Natural killer cell (primary cell): Measurements from ENCODE around the gene SCYL2. TPM values are rescaled to one million over a fixed set of nuclear protein-coding genes. Genes with fewer than 3 reads are reported as not detected.

Source experiments
- ATAC-seq, 3 donors: fragments of 150-1000 bp in 2 of 3; fragments of 200-7000 bp in 1 of 3; cut with Tn5 transposase; 1 replicate in 1 of 3; 2 replicates in 2 of 3; pipeline ENCODE4 v1.10.0; 2021; ENCODE audit warnings: mild to moderate bottlenecking in 2 of 3, moderate library complexity in 2 of 3
- DNase-seq, 2 donors: peaks; one replicate each; pipeline versions ENCODE4 v3.0.0 to v3.0.0-alpha.2; 2013 to 2021; ENCODE audit warnings: mixed read lengths in 1 of 2
- H3K27ac ChIP-seq: one replicate; pipeline ENCODE4 v1.5.1; 2013; ENCODE audit warnings: mild to moderate bottlenecking, low read length
- H3K27me3 ChIP-seq: one replicate; pipeline ENCODE4 v1.6.1; 2013; ENCODE audit warnings: low read length; ENCODE audit not compliant: control insufficient read depth, insufficient read depth
- H3K36me3 ChIP-seq: one replicate; pipeline ENCODE4 v1.6.1; 2013; ENCODE audit warnings: low read length; ENCODE audit not compliant: control insufficient read depth, insufficient read depth
- H3K4me1 ChIP-seq: one replicate; pipeline ENCODE4 v1.6.1; 2013; ENCODE audit warnings: low read length; ENCODE audit not compliant: control insufficient read depth, insufficient read depth
- H3K4me3 ChIP-seq: one replicate; pipeline ENCODE4 v1.5.1; 2013; ENCODE audit warnings: low read length
- H3K9me3 ChIP-seq: one replicate; pipeline ENCODE4 v1.6.1; 2013; ENCODE audit warnings: low read length; ENCODE audit not compliant: control insufficient read depth, insufficient read depth
- H3K27ac Mint-ChIP-seq, 2 donors: one replicate each; pipeline ENCODE4 v1.8.0; 2022; ENCODE audit warnings: mild to moderate bottlenecking in 2 of 2, mixed read lengths in 2 of 2, moderate library complexity in 1 of 2
- H3K27me3 Mint-ChIP-seq, 2 donors: one replicate each; pipeline ENCODE4 v1.8.0; 2022; ENCODE audit warnings: low read depth in 2 of 2, mixed read lengths in 2 of 2
- H3K36me3 Mint-ChIP-seq: one replicate; pipeline ENCODE4 v1.8.0; 2022; ENCODE audit warnings: mixed read lengths
- H3K4me1 Mint-ChIP-seq, 2 donors: one replicate each; pipeline ENCODE4 v1.8.0; 2022; ENCODE audit warnings: mixed read lengths in 2 of 2
- H3K4me3 Mint-ChIP-seq: one replicate; pipeline ENCODE4 v1.8.0; 2022; ENCODE audit warnings: mild to moderate bottlenecking, moderate library complexity, mixed read lengths
- H3K9me3 Mint-ChIP-seq, 2 donors: one replicate each; pipeline ENCODE4 v1.8.0; 2022; ENCODE audit warnings: mixed read lengths in 2 of 2
- WGBS: methylation state at CpG from one replicate; pipeline ENCODE4 v1.1.7; 2013; ENCODE audit warnings: missing lambda C conversion rate; ENCODE audit not compliant: insufficient coverage; 5-methylcytosine and 5-hydroxymethylcytosine counted together
- intact Hi-C: fragments of 100-400 bp; cut with micrococcal nuclease; formaldehyde crosslinking; loops from one replicate; pipeline ENCODE4 v1.14.2; 2022
- total RNA-seq, 4 donors: library from RNA; stranded (reverse); fragments of 120-200 nt in 1 of 4; gene quantifications; one replicate each; pipeline versions ENCODE4 v1.2.3 to v1.2.4, GENCODE V29; 2013 to 2022
- TF ChIP-seq, protein P1 (sequence below): fragments of 200-600 bp; IDR thresholded peaks from one replicate; pipeline ENCODE4 v1.8.0; 2022; ENCODE audit warnings: antibody characterized with exemption

Gene SCYL2
- total RNA-seq, 3 donors from 2014 or later (not counting 1 experiment from before 2014, with no cell fraction given), result 48.7 to 61.0 (median 56.1) TPM

DNA sequence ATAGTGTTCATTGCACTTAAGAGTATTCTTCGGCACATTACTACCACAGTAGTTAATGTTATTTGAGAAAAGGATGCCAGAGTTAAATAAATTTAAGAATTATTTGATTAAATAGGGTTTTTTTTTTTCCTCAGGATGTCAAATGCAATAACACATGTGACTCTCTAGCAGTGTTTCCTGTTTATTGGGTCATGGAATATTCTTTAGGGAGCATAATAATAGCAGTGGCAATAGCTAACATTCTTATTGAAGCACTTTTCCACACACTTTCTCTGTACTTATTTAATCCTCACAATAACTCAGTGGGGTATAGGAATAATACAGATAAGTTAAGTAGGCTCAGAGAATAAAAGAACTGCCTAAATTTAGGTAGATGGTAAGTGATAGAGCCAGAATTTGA is 44.3 kb downstream of the SCYL2 start:
- no CpG with 5 or more reads among the region's 1 CpG for WGBS
- Mint-ChIP-seq H3K27me3 (no peaks in the 10 kb centered on the region), H3K36me3 (peaks cover 7% of the 10 kb centered on the region), H3K4me3 (no peak overlapping the region), H3K9me3 (no peaks in the 10 kb centered on the region), H3K27ac (no peak overlapping the region), H3K4me1 (peaks cover 5 to 6% of the 10 kb centered on the region in 2 donors)
- no peak for DNase-seq
- TF ChIP-seq, protein P1, sequence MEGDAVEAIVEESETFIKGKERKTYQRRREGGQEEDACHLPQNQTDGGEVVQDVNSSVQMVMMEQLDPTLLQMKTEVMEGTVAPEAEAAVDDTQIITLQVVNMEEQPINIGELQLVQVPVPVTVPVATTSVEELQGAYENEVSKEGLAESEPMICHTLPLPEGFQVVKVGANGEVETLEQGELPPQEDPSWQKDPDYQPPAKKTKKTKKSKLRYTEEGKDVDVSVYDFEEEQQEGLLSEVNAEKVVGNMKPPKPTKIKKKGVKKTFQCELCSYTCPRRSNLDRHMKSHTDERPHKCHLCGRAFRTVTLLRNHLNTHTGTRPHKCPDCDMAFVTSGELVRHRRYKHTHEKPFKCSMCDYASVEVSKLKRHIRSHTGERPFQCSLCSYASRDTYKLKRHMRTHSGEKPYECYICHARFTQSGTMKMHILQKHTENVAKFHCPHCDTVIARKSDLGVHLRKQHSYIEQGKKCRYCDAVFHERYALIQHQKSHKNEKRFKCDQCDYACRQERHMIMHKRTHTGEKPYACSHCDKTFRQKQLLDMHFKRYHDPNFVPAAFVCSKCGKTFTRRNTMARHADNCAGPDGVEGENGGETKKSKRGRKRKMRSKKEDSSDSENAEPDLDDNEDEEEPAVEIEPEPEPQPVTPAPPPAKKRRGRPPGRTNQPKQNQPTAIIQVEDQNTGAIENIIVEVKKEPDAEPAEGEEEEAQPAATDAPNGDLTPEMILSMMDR, result no peak
- Histone ChIP-seq H3K27ac (no peak overlapping the region), H3K27me3 (no peaks in the 10 kb centered on the region), H3K4me3 (no peak overlapping the region), H3K36me3 (peaks cover 35% of the 10 kb centered on the region), H3K4me1 (no peaks in the 10 kb centered on the region), H3K9me3 (no peaks in the 10 kb centered on the region)
- intact Hi-C loops, result no loop called here
- ATAC-seq, result no peak

DNA sequence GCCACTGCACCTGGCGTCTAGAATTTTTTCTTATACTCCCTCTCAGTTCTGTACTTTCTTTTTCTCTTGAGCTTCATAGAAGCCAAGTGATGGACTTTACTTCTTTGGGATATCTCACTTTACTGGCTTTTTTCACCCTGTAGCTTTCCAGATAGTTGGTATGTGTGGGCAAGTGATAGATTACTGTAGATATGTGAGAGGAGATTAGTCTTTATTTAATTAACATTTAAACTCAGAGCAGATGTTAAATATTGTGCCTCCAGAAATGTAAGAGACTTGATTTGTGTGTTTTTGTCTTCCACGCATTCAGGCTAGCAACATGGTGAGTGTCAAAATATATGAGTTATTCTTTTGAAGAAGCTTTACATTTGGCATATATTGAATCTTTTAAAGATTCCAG is 50.4 kb downstream of the SCYL2 start:
- TF ChIP-seq, protein P1, result no peak
- ATAC-seq (no peak), DNase-seq (no peak)
- Mint-ChIP-seq H3K4me1 (no peaks in the 10 kb centered on the region), H3K27ac (no peak overlapping the region), H3K9me3 (no peaks in the 10 kb centered on the region), H3K27me3 (no peaks in the 10 kb centered on the region), H3K36me3 (no peaks in the 10 kb centered on the region), H3K4me3 (no peak overlapping the region)
- Histone ChIP-seq H3K4me3 (no peak overlapping the region), H3K27ac (no peak overlapping the region), H3K4me1 (no peaks in the 10 kb centered on the region), H3K9me3 (no peaks in the 10 kb centered on the region), H3K27me3 (no peaks in the 10 kb centered on the region), H3K36me3 (peaks cover 43% of the 10 kb centered on the region)
- WGBS, result 95% methylated on average over 2 of the region's 2 CpGs
- intact Hi-C loops, result no loop called here

DNA sequence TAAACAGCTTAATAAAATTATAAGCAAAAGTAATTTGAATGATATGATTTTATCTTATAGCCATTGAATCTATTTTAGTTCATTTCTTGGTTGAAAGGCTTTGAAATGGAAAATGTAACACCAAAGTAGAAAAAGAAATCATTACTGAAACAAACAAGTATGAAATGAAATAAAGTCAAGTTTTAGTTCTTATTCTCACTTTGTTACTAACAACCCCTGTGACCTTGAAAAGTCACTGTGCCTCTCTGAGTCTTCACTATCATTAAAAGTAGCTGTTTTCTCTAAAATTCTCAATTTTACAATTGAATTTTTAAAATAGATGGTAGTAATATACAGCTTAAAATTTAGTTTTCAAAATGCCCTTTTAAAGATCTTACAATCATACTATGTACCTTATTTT is 57.5 kb downstream of the SCYL2 start:
- no peaks in the 10 kb centered on the region for H3K4me1 ChIP-seq
- TF ChIP-seq, protein P1, result no peak
- H3K27me3 ChIP-seq, result no peaks in the 10 kb centered on the region
- no peak for ATAC-seq
- no peak for DNase-seq
- H3K4me3 ChIP-seq, result no peak overlapping the region
- H3K9me3 ChIP-seq, result no peaks in the 10 kb centered on the region
- H3K36me3 ChIP-seq, result peaks cover 37% of the 10 kb centered on the region
- no peak overlapping the region for H3K4me3 Mint-ChIP-seq
- intact Hi-C loops, result no loop called here
- no peaks in the 10 kb centered on the region for H3K9me3 Mint-ChIP-seq
- H3K27me3 Mint-ChIP-seq, result no peaks in the 10 kb centered on the region
- no peak overlapping the region for H3K27ac Mint-ChIP-seq
- H3K36me3 Mint-ChIP-seq, result peaks cover 12% of the 10 kb centered on the region
- H3K4me1 Mint-ChIP-seq, result no peaks in the 10 kb centered on the region
- no peak overlapping the region for H3K27ac ChIP-seq

DNA sequence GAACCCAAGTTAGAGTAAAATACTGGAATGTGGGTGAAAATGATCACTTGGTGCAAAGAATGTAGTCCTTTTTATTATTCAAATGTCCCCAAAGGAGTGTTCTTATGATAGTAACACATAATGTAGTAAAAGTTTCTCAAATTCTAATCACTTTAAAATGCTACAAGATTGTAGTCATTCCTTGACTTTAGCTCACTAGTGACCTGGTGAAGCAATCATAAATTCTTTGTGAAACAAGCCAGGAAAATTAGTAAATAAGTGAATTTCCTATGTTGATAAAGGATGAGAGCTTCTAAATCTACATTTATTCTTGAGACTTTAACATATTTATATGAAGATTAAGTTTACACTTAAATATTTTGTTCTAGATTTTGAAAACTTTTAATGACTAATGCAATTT is 59.2 kb downstream of the SCYL2 start:
- H3K4me1 Mint-ChIP-seq, result no peaks in the 10 kb centered on the region
- H3K36me3 Mint-ChIP-seq, result peaks cover 22% of the 10 kb centered on the region
- Histone ChIP-seq H3K9me3 (no peaks in the 10 kb centered on the region), H3K36me3 (peaks cover 39% of the 10 kb centered on the region), H3K4me1 (no peaks in the 10 kb centered on the region), H3K27ac (no peak overlapping the region), H3K4me3 (no peak overlapping the region), H3K27me3 (no peaks in the 10 kb centered on the region)
- H3K27me3 Mint-ChIP-seq, result no peaks in the 10 kb centered on the region
- no peaks in the 10 kb centered on the region for H3K9me3 Mint-ChIP-seq
- no peak overlapping the region for H3K4me3 Mint-ChIP-seq
- TF ChIP-seq, protein P1, result no peak
- DNase-seq (no peak), ATAC-seq (no peak)
- H3K27ac Mint-ChIP-seq, result no peak overlapping the region
- intact Hi-C loops, result no loop called here
